Measurements from ENCODE around the gene CAND2.

DNA sequence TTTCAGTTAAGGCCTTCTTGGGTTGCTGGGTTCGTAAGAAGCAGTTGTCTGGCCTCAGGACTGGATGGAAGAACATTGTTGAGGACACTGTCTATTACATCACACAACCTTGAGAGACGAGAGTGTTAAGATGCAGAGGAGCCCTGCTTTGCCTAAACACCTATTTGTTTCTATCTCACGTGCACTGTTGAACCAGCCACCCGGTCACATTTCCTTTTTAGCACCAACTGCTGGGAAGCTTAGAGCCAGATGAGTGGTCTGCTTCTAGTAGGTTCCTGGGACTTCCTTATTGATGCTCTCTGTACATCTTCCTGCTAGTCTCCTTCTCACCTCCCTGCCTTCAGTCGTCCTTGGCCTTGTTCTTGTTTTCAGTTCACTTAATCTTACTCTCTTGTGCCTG, 22.3 kb downstream of the CAND2 start:
- TF ChIP-seq EZH2 (IDR thresholded peaks at IDR 0.05; ENCODE audit: low read length, missing control alignments): no peak
- TF ChIP-seq, protein P1, sequence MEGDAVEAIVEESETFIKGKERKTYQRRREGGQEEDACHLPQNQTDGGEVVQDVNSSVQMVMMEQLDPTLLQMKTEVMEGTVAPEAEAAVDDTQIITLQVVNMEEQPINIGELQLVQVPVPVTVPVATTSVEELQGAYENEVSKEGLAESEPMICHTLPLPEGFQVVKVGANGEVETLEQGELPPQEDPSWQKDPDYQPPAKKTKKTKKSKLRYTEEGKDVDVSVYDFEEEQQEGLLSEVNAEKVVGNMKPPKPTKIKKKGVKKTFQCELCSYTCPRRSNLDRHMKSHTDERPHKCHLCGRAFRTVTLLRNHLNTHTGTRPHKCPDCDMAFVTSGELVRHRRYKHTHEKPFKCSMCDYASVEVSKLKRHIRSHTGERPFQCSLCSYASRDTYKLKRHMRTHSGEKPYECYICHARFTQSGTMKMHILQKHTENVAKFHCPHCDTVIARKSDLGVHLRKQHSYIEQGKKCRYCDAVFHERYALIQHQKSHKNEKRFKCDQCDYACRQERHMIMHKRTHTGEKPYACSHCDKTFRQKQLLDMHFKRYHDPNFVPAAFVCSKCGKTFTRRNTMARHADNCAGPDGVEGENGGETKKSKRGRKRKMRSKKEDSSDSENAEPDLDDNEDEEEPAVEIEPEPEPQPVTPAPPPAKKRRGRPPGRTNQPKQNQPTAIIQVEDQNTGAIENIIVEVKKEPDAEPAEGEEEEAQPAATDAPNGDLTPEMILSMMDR (conservative IDR thresholded peaks at IDR 0.05 in 1 of 2, IDR thresholded peaks at IDR 0.05 in 1 of 2; ENCODE audit: low read depth in 1 of 2, low read length in 2 of 2): no peak

Measured in fibroblast of lung (primary cell).